BLaER1 (cell line): ENCODE measurements around the gene CRYGB.
"Not testable (repeated sequence)": the region's sequence is repeated elsewhere in the genome, so short reads cannot be mapped to it uniquely, and the experiment has no call there.

Experiments
- H3K27ac ChIP-seq: shearing (Covaris generic); formaldehyde crosslinking; 2 replicates; pipeline ENCODE4 v1.8.1; 2022
- H3K27me3 ChIP-seq: shearing (Covaris generic); formaldehyde crosslinking; 2 replicates; pipeline ENCODE4 v1.8.1; 2022
- H3K36me3 ChIP-seq: shearing (Covaris generic); formaldehyde crosslinking; 2 replicates; pipeline ENCODE4 v1.8.1; 2022
- H3K4me1 ChIP-seq: shearing (Covaris generic); formaldehyde crosslinking; 2 replicates; pipeline ENCODE4 v1.8.1; 2022
- H3K4me2 ChIP-seq: shearing (Covaris generic); formaldehyde crosslinking; 2 replicates; pipeline ENCODE4 v1.8.1; 2022
- H3K4me3 ChIP-seq: shearing (Covaris generic); formaldehyde crosslinking; 2 replicates; pipeline ENCODE4 v1.8.1; 2022
- H3K9ac ChIP-seq: shearing (Covaris generic); formaldehyde crosslinking; 2 replicates; pipeline ENCODE4 v1.8.1; 2022
- H3K9me3 ChIP-seq: shearing (Covaris generic); formaldehyde crosslinking; 2 replicates; pipeline ENCODE4 v1.8.1; 2022
- H4K20me1 ChIP-seq: shearing (Covaris generic); formaldehyde crosslinking; 2 replicates; pipeline ENCODE4 v1.8.1; 2022
- Cebpa-rat ChIP-seq: shearing (Covaris generic); IDR thresholded peaks from 2 replicates; pipeline ENCODE4 v1.8.1; 2022

Gene CRYGB

GRCh38 chr2:208118918-208119317 lies 27.0 kb downstream of the CRYGB start:
- Histone ChIP-seq H3K36me3 (no peaks in the 10 kb centered on the region), H3K27me3 (no peaks in the 10 kb centered on the region), H3K9me3 (no peaks in the 10 kb centered on the region), H4K20me1 (no peaks in the 10 kb centered on the region), H3K4me3 (no peak overlapping the region), H3K4me1 (no peaks in the 10 kb centered on the region), H3K9ac (no peak overlapping the region), H3K4me2 (no peak overlapping the region), H3K27ac (no peak overlapping the region)
- TF ChIP-seq Cebpa-rat, result no peak

- not testable (repeated sequence) for H3K27me3 ChIP-seq, H3K9me3 ChIP-seq, H3K27ac ChIP-seq, H3K9ac ChIP-seq, H4K20me1 ChIP-seq, H3K36me3 ChIP-seq, H3K4me2 ChIP-seq, H3K4me1 ChIP-seq, H3K4me3 ChIP-seq
Observed at GRCh38 chr2:208117390-208117789, 28.6 kb downstream of the CRYGB start.

GRCh38 chr2:208112969-208113368 lies 33.0 kb downstream of the CRYGB start:
- no peaks in the 10 kb centered on the region for H3K27me3 ChIP-seq
- no peaks in the 10 kb centered on the region for H3K9me3 ChIP-seq
- H4K20me1 ChIP-seq, result no peaks in the 10 kb centered on the region
- no peak overlapping the region for H3K9ac ChIP-seq
- H3K27ac ChIP-seq, result no peak overlapping the region
- H3K4me3 ChIP-seq, result no peak overlapping the region
- H3K4me1 ChIP-seq, result no peaks in the 10 kb centered on the region
- TF ChIP-seq Cebpa-rat, result no peak
- no peak overlapping the region for H3K4me2 ChIP-seq
- no peaks in the 10 kb centered on the region for H3K36me3 ChIP-seq

- H3K9ac ChIP-seq, H3K36me3 ChIP-seq, H3K4me1 ChIP-seq, H3K27me3 ChIP-seq, H3K9me3 ChIP-seq, H3K4me3 ChIP-seq, H3K27ac ChIP-seq, H3K4me2 ChIP-seq, H4K20me1 ChIP-seq: not testable (repeated sequence)
Observed at GRCh38 chr2:208112273-208112745, 33.6 kb downstream of the CRYGB start.

GRCh38 chr2:208103616-208104015 lies 42.3 kb downstream of the CRYGB start:
- no peak for TF ChIP-seq Cebpa-rat
- H3K9ac ChIP-seq, result no peak overlapping the region
- no peaks in the 10 kb centered on the region for H4K20me1 ChIP-seq
- H3K4me1 ChIP-seq, result no peaks in the 10 kb centered on the region
- H3K4me3 ChIP-seq, result no peak overlapping the region
- H3K9me3 ChIP-seq, result no peaks in the 10 kb centered on the region
- no peak overlapping the region for H3K27ac ChIP-seq
- no peaks in the 10 kb centered on the region for H3K36me3 ChIP-seq
- no peaks in the 10 kb centered on the region for H3K27me3 ChIP-seq
- H3K4me2 ChIP-seq, result no peak overlapping the region

- Histone ChIP-seq H3K4me1 (no peaks in the 10 kb centered on the region), H3K9ac (no peak overlapping the region), H3K4me2 (no peak overlapping the region), H3K9me3 (no peaks in the 10 kb centered on the region; the same call in 1 of the 2 replicates), H4K20me1 (no peaks in the 10 kb centered on the region), H3K27ac (no peak overlapping the region), H3K4me3 (no peak overlapping the region), H3K27me3 (no peaks in the 10 kb centered on the region), H3K36me3 (no peaks in the 10 kb centered on the region)
- no peak for TF ChIP-seq Cebpa-rat
Observed at GRCh38 chr2:208101716-208102631, 44.0 kb downstream of the CRYGB start.

- Histone ChIP-seq H3K36me3 (no peaks in the 10 kb centered on the region), H3K4me2 (no peak overlapping the region), H4K20me1 (no peaks in the 10 kb centered on the region), H3K9me3 (peaks cover 9% of the 10 kb centered on the region), H3K9ac (no peak overlapping the region), H3K4me3 (no peak overlapping the region), H3K27me3 (no peaks in the 10 kb centered on the region), H3K27ac (no peak overlapping the region), H3K4me1 (peaks cover 9% of the 10 kb centered on the region)
- TF ChIP-seq Cebpa-rat, result no peak
Observed at GRCh38 chr2:208099682-208100470, 46.1 kb downstream of the CRYGB start.

GRCh38 chr2:208098701-208099100 lies 47.3 kb downstream of the CRYGB start:
- peaks cover 13% of the 10 kb centered on the region for H3K9me3 ChIP-seq
- peaks cover 14% of the 10 kb centered on the region for H3K4me1 ChIP-seq
- not testable (repeated sequence) for H3K36me3 ChIP-seq, H4K20me1 ChIP-seq, H3K9ac ChIP-seq, H3K4me2 ChIP-seq, H3K4me3 ChIP-seq, H3K27me3 ChIP-seq, H3K27ac ChIP-seq

GRCh38 chr2:208098267-208098666 lies 47.7 kb downstream of the CRYGB start:
- H3K4me2 ChIP-seq, result no peak overlapping the region
- no peak for TF ChIP-seq Cebpa-rat
- no peaks in the 10 kb centered on the region for H3K36me3 ChIP-seq
- H3K9ac ChIP-seq, result no peak overlapping the region
- H3K27me3 ChIP-seq, result no peaks in the 10 kb centered on the region
- H3K4me3 ChIP-seq, result no peak overlapping the region
- H3K9me3 ChIP-seq, result peaks cover 13% of the 10 kb centered on the region
- no peaks in the 10 kb centered on the region for H4K20me1 ChIP-seq
- no peak overlapping the region for H3K27ac ChIP-seq
- H3K4me1 ChIP-seq, result peaks cover 17% of the 10 kb centered on the region

GRCh38 chr2:208097801-208098200 lies 48.2 kb downstream of the CRYGB start:
- Histone ChIP-seq H3K4me2 (no peak overlapping the region), H3K4me1 (peaks cover 22% of the 10 kb centered on the region), H3K27ac (no peak overlapping the region), H3K9ac (no peak overlapping the region), H3K27me3 (no peaks in the 10 kb centered on the region), H3K36me3 (no peaks in the 10 kb centered on the region), H4K20me1 (no peaks in the 10 kb centered on the region), H3K9me3 (peaks cover 13% of the 10 kb centered on the region), H3K4me3 (no peak overlapping the region)
- no peak for TF ChIP-seq Cebpa-rat
